PC-9 (cell line): Measurements from ENCODE around the gene NCMAP. TPM values are rescaled to one million over a fixed set of nuclear protein-coding genes. Genes with fewer than 3 reads are reported as not detected.

ENCODE experiments used
- BruUV-seq: library from RNA; stranded (reverse); fragments of 400-500 nt; replicated peaks from 2 replicates; lab custom pipeline; 2021; lab: Mats Ljungman, UMichigan
- CTCF ChIA-PET: fragments of 300-600 bp; sonication (Branson Sonifier 250); formaldehyde crosslinking; loops from one replicate; lab custom pipeline; 2022; ENCODE audit warnings: antibody characterized with exemption; lab: Charles Lee
- POLR2A ChIA-PET: fragments of 300-600 bp; sonication (Branson Sonifier 250); formaldehyde crosslinking; loops from one replicate; lab custom pipeline; 2022; ENCODE audit warnings: antibody characterized with exemption; ENCODE audit not compliant: unreplicated experiment; lab: Charles Lee
- DNase-seq, 2 experiments: peaks; one replicate each; pipeline versions ENCODE4 v3.0.0 to v3.0.0-alpha.2; 2015 to 2022; ENCODE audit warnings: mixed read lengths in 1 of 2
- H2AFZ ChIP-seq: fragments of 200-600 bp; sonication (generic); 2 replicates; pipeline ENCODE4 v1.8.1; 2017; ENCODE audit warnings: antibody characterized with exemption
- H3F3A ChIP-seq: fragments of 200-600 bp; sonication (generic); 2 replicates; pipeline ENCODE4 v1.8.1; 2017; ENCODE audit warnings: antibody characterized with exemption, mild to moderate bottlenecking, low read depth; ENCODE audit not compliant: insufficient read depth
- H3K27ac ChIP-seq: fragments of 200-600 bp; sonication (generic); 2 replicates; pipeline ENCODE4 v1.6.1; 2016; ENCODE audit warnings: mixed run types
- H3K27me3 ChIP-seq: fragments of 200-600 bp; sonication (generic); 2 replicates; pipeline ENCODE4 v1.6.1; 2016; ENCODE audit warnings: low read depth, mixed run types; ENCODE audit not compliant: insufficient read depth
- H3K36me3 ChIP-seq: fragments of 200-600 bp; sonication (generic); 2 replicates; pipeline ENCODE4 v1.6.1; 2016; ENCODE audit warnings: low read depth, mixed run types
- H3K4me1 ChIP-seq: fragments of 200-600 bp; sonication (generic); replicated peaks from 2 replicates; pipeline ENCODE4 v1.6.1; 2016; ENCODE audit warnings: mixed run types; ENCODE audit not compliant: insufficient read depth
- H3K4me2 ChIP-seq: fragments of 200-600 bp; sonication (generic); 2 replicates; pipeline ENCODE4 v1.6.1; 2017; ENCODE audit warnings: mixed run types
- H3K4me3 ChIP-seq: fragments of 200-600 bp; sonication (generic); 2 replicates; pipeline ENCODE4 v1.6.1; 2016; ENCODE audit warnings: mixed run types
- H3K79me2 ChIP-seq: fragments of 200-600 bp; sonication (generic); 2 replicates; pipeline ENCODE4 v1.6.1; 2017; ENCODE audit warnings: low read depth, mixed run types
- H3K9me2 ChIP-seq: fragments of 200-600 bp; sonication (generic); 2 replicates; pipeline ENCODE4 v1.8.1; 2017; ENCODE audit warnings: mild to moderate bottlenecking; ENCODE audit not compliant: insufficient read depth
- H3K9me3 ChIP-seq: fragments of 200-600 bp; sonication (generic); 2 replicates; pipeline ENCODE4 v1.8.1; 2016; ENCODE audit warnings: low read depth; ENCODE audit not compliant: insufficient read depth
- H4K20me1 ChIP-seq: fragments of 200-600 bp; sonication (generic); 2 replicates; pipeline ENCODE4 v1.8.1; 2017; ENCODE audit not compliant: insufficient read depth
- CTCF ChIP-seq: fragments of 200-600 bp; sonication (generic); conservative IDR thresholded peaks from 2 replicates; pipeline ENCODE4 v1.6.1; 2017; ENCODE audit warnings: mixed run types, antibody characterized with exemption, mild to moderate bottlenecking, moderate library complexity
- EZH2 ChIP-seq: fragments of 200-600 bp; sonication (generic); IDR thresholded peaks from 2 replicates; pipeline ENCODE4 v1.8.0; 2017; ENCODE audit warnings: antibody characterized with exemption, low read depth
- intact Hi-C: fragments of 100-400 bp; cut with micrococcal nuclease; formaldehyde crosslinking; loops from one replicate; pipeline ENCODE4 v1.10.0; 2022; ENCODE audit not compliant: unreplicated experiment
- total RNA-seq: library from RNA; stranded (reverse); gene quantifications from 2 replicates; pipeline ENCODE4 v1.2.3, GENCODE V29; 2021

Gene NCMAP
- total RNA-seq, 1 experiment from 2014 or later: 0.20 TPM

GRCh38 chr1:24657781-24658180 is 101.9 kb downstream of the NCMAP start:
- Histone ChIP-seq H3F3A (peaks cover 32% of the 10 kb centered on the region; the same call in 1 of the 2 replicates), H2AFZ (no peak overlapping the region), H3K4me1 (no peaks in the 10 kb centered on the region), H3K27me3 (no peaks in the 10 kb centered on the region), H3K4me2 (no peak overlapping the region), H3K27ac (no peak overlapping the region), H3K9me3 (no peaks in the 10 kb centered on the region), H3K9me2 (no peaks in the 10 kb centered on the region), H4K20me1 (peaks cover 26% of the 10 kb centered on the region), H3K36me3 (peaks cover 38% of the 10 kb centered on the region), H3K4me3 (no peak overlapping the region), H3K79me2 (peaks cover 32% of the 10 kb centered on the region)
- ChIA-PET POLR2A (no interaction called here), CTCF (no interaction called here)
- intact Hi-C loops: no loop called here
- DNase-seq: no peak
- BruUV-seq: no TSS peak
- TF ChIP-seq CTCF (no peak), EZH2 (no peak)

Other genes with a start within 250 kb of the NCMAP start
- 1.1 and 1.7 TPM in 2 replicates for gene GRHL3, start 236.7 kb upstream of the NCMAP start, total RNA-seq
- 8.3 and 11.4 TPM in 2 replicates for gene STPG1, start 142.3 kb upstream of the NCMAP start, total RNA-seq
- 34.7 and 42.0 TPM in 2 replicates for gene NIPAL3, start 140.3 kb upstream of the NCMAP start, total RNA-seq
- 21.9 and 27.4 TPM in 2 replicates for gene RCAN3, start 53.3 kb upstream of the NCMAP start, total RNA-seq
- 111 and 124 TPM in 2 replicates for gene SRRM1, start 87.2 kb downstream of the NCMAP start, total RNA-seq
- 94.6 and 123 TPM in 2 replicates for gene CLIC4, start 189.4 kb downstream of the NCMAP start, total RNA-seq